Colon (tissue), 2 donors: Measurements from ENCODE around the gene FRMPD4.
A peak's percentile ranks its signal among the peaks of the same experiment; 100 is the strongest.
"Not testable (repeated sequence)": the region's sequence is repeated elsewhere in the genome, so short reads cannot be mapped to it uniquely, and the experiment has no call there.

Experiments
- FAIRE-seq: peaks from 2 replicates; lab custom pipeline; 2012; peaks lifted over from hg19 to GRCh38; lab: Jason Lieb, UNC
- donor health status: control.
- donor health status: control.

The FRMPD4 gene

DNA sequence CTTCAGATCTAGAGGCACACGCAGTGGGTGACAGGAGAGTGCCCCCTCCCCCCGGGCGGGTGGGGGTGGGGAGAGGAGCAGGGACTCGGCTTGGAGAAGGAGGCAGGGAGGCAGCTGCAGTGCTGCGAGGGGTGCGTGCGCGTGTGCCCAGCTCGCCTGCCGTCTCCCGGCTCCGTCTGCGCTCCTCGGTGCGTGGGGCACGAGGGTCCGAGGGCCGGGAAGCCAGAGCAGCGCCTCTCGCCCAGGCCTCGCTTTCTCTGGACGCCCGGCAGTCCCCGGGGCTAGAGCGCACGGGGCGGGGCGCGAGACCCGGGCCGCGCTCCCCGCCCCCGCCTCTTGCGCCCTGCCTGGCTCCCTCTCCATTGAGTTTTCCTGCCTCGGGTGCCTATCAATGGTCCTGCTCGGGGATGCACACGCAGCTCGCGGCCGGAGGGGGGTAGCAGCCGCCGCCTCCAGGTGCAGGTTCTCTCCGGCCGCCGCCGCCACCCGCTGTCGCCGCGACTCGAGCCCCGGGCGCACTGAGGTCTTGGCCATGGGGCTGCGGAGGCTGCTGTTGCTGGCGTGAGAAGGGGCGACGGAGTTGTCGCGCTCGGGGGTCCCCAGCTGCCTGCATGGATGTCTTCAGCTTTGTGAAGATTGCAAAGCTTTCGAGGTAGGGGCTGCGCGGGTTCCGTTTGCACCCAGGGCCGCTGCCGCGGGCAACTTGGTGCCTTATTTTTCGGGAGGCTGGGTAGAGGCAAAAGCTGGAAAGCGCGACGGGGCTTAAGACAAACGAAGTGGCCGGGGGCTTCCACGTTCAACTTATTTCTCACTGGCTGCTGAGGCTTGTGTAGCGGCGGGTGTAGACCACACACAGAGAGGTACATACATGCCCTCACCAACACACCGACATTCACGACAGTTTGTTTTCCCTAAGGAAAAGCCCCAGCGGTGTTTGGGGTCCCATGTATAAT, at the start of gene FRMPD4:
Gene FRMPD4, plus strand, starts transcription at position 113 of the 953 bp plus-strand sequence. Its CDS starts 499 bp downstream, at position 612.
- no peak for FAIRE-seq

DNA sequence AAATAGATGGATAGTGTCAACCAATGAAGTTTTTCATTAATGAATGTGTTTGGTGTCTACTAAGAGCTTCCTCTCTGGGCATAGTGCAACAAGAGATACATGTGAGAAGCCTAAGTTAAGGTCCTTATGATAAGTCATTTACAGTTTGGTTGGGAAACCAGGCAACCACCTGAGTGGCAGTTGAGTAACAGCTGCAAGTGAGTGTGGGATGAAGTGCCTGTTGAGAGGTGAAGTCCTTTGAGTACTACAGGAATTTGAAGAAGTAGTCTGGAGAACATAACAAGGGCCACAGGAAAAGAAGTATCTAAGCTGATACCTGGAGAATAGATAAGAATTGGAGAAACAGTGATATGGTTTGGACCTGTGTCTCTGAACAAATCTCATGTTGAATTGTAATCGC, 48.5 kb upstream of the FRMPD4 start:
- FAIRE-seq = no peak

DNA sequence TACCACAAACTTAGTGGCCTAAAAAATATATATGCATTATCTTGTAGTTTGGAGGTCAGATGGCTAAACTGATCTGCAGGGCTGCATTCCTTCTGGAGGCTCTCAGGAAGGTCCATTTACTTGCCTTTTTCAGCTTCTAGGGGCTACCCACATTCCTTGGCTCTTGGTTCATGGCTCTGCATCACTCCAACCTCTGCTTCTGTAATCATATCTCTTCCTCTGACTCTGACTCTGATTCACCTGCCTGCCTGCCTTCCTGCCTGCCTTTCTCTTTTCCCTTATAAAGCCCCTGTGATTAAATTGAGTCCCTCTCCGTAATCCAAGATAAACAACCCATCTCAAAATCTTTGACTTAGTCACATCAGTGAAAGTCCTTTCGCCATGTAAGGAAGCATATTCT, 25.0 kb upstream of the FRMPD4 start:
- FAIRE-seq = no peak

DNA sequence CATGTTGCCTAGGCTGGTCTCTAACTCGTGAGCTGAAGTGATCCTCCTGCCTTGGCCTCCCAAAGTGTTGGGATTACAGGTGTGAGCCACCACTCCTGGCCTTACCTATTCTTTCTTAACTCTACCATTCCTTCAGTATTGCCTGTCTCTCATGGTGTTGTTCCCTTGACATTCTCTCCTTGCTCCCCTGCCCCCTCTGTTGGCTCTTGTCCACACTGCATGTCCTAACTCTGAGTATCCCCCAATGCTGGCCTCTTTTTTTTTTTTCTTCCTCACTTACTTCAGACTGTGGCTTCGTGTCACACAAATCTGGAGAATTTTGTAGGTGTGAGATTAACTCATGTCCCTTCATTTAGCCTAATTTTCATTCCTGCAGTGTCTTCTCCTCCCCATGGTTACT, 22.9 kb upstream of the FRMPD4 start:
- FAIRE-seq = no peak

DNA sequence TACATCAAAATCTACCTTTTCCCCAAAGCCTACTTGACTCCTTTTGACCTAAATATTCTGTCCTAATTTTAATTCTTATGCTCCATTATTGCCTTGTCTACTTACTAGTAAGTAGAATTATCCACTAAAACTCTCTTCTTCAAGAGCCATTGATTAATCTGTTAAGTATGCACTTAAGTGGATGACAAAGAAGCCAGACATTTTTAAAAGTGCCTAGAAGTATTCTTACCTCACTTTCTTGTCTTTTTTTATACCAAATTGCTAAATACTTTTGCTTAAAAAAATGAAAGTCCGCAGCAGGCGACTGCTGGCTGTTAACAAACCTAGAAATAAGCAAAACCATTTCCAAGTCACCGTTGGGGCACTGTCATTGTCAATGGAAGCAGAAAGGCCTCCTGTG, 20.1 kb upstream of the FRMPD4 start:
- FAIRE-seq = no peak

GRCh38 chrX:12128017-12128416, 10.3 kb upstream of the FRMPD4 start:
- no peak for FAIRE-seq

DNA sequence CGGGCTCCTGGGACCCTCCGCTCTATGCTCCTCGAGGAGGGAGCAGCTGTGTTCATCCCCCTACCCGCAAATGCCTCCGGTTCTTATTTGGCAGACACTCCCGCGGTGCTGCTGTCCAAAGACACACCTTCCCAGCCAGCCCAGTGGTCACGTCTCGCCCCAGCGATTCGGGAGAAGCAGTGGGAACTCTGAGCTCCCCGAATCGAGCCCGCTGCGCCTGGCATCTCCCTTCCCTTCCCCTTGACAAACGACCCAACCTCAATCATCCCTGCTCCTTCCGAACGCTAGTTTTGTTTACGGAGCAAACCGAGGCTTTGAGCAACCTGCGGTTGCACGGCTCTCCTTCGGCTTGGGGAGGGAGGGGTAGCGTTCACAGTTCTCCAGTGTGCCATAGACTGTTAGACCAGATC, 317 bp upstream of the FRMPD4 start:
- FAIRE-seq = no peak

DNA sequence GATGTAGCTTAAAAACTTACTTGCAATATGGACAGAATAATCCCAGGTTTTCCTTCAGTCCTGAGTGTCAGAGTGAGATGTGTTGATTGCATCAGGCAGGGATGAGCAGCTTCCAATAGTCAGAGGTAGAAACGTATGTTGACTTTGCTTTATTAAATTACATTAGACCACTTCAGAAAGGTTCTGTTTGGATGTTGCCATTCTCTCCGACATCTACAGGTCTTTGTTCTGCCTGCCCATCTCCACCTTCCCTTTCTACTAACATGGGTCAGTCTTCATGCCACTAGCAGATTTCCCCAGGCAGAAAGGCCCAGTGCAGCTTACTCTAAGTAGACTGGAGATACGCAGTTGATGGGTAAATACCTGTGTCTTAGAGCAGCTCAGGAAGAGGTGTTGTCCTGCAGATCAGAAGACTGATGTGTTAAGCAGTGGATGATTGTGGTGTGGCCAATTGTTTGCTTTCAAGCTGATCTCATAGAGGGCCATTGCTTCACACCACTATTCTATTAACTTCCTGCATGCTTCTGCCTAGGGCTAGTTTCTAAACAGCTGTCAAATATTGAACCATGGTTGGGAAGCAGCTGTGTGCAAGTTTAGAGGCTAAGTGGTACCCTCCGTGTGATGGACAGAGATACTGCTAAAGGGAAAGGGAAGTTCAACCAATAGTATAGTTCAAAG, 1.8 kb downstream of the FRMPD4 start:
- FAIRE-seq = no peak

DNA sequence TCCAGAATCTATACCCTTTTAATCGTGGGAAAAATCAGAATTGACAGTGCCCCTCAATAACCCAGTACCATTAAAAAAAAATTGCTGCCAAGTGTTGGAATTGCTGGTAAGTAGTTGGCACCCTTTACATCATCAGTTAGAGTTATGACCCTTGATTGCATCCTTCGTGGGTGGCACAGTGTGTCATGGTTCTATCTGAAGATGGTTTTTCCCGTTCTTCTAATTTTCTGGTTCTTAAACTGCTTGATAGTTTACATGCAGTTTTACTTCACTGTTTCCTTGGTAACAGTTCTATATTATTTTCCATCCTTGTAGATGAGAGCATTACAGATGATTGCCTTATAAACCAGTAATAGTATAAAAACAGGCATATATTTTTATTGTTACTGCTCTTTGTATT, 3.2 kb downstream of the FRMPD4 start:
- no peak for FAIRE-seq

- FAIRE-seq = no peak
These were observed 4.4 kb downstream of the FRMPD4 start for GRCh38 chrX:12142661-12143060.

GRCh38 chrX:12145402-12145801, 7.1 kb downstream of the FRMPD4 start:
- FAIRE-seq = no peak

DNA sequence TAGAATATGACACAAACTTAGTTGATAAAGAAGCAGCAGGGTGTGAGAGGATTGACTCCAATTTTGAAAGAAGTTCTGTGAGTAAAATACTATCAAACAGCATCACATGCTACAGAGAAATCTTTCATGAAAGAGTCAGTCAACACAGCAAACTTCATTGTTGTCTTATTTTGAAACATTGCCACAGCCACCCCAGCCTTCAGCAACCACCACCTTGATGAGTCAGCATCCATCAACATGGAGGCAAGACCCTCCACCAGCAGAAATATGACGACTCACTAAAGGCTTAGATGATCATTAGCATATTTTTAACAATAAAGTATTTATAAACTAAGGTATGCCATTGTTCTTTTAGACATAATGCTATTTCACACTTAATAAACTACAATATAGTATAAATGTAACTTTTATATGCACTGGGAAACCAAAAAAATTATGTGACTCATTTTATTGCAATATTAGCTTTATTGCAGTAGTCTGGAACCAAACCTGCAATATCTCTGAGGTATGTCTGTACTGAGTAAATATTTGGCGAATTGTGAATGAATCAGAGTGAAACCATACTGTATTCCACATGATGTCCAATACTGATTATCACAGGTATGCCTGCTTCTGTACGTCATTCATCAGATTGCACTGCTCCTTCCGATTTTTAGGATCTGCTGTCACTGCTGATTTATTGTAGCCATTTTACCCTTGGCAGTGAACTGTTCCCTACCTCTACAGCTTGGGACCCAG, 11.6 kb downstream of the FRMPD4 start:
- FAIRE-seq = peak; percentile 69

- FAIRE-seq = no peak
These were observed 15.0 kb downstream of the FRMPD4 start for GRCh38 chrX:12153317-12153716.

DNA sequence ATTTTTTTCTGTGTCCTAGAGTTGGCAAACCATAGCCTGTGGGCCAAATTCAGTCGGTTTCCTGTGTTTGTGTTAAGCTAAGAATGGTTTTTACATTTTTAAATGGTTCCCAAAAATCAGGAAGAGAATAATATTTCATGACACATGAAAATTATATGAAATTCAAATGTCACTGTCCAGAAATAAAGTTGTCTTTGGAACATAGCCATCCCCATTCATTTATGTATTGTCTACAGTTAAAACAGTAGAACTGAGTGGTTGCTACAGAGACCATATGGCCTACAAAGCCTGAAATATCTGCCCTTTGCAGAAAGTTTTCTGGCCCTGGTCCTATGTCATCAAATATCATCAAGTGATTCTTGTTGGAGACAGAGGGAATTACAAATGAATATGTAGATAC, 15.5 kb downstream of the FRMPD4 start:
- FAIRE-seq = no peak

GRCh38 chrX:12159799-12160198, 21.5 kb downstream of the FRMPD4 start:
- FAIRE-seq = no peak

GRCh38 chrX:12162420-12162819, 24.1 kb downstream of the FRMPD4 start:
- FAIRE-seq = no peak

DNA sequence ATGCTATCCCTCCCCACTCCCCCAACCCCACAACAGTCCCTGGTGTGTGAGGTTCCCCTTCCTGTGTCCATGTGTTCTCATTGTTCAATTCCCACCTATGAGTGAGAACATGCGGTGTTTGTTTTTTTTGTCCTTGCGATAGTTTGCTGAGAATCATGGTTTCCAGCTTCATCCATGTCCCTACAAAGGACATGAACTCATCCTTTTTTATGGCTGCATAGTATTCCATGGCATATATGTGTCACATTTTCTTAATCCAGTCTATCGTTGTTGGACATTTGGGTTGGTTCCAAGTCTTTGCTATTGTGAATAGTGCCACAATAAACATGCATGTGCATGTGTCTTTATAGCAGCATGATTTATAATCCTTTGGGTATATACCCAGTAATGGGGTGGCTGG, 25.9 kb downstream of the FRMPD4 start:
- not testable (repeated sequence) for FAIRE-seq

DNA sequence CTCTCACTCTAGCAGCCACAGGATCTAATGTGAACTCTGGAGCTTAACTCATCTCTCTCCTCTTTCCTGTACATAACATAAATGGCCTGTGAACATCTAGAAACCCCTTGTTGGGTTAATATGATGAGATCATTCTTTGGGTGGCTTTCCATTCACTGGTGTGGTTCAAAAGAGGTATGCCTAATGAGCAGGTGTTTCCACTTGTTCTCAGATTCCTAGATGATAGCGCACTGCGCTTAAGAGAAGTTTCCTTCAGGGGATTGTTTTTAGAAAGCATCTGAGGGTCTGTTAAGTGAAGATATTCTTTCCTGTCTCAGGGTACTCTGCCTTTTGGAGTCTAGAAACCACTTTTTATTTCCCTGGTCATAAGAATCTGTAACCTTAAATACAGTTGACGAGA, 32.5 kb downstream of the FRMPD4 start:
- FAIRE-seq = no peak

DNA sequence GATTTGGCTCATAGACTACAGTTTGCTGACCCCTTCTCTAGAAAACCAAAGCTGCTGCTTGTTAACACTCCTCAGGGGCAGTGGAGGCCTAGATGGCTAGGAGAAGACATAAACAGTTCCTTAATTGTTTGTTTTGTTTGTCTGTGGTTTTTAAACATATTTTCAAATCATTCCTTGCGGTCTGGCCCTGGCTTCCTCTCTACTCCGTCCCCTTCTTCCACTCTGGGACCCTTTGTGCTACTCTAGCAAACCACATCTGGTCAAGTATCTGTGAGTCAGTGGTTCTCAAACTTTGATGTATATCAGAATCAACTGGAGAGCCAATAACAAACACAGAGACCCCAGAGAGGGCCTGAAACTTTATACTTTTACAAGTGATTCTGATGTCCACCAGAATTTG, 36.1 kb downstream of the FRMPD4 start:
- no peak for FAIRE-seq

- no peak for FAIRE-seq
These were observed 58.8 kb downstream of the FRMPD4 start for GRCh38 chrX:12197030-12197429.

DNA sequence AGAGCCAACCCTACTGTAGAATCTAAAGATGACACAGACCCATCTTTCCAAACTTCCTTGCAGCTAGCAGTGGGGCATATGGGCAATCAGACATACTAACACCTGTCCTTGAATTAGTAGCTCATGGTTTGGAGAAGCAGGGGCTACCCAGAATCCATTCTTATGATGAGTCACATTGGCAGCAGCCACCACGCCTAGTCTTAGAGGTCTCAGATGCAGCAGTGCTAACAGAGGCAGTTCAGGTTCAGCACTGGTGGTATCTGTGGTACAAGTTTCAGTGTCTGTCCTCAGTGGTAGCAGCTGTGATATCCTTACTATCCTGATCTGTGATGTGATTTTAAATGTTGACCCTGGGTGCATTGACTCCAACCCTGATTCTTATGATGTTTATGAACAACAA, 68.1 kb downstream of the FRMPD4 start:
- FAIRE-seq = no peak

DNA sequence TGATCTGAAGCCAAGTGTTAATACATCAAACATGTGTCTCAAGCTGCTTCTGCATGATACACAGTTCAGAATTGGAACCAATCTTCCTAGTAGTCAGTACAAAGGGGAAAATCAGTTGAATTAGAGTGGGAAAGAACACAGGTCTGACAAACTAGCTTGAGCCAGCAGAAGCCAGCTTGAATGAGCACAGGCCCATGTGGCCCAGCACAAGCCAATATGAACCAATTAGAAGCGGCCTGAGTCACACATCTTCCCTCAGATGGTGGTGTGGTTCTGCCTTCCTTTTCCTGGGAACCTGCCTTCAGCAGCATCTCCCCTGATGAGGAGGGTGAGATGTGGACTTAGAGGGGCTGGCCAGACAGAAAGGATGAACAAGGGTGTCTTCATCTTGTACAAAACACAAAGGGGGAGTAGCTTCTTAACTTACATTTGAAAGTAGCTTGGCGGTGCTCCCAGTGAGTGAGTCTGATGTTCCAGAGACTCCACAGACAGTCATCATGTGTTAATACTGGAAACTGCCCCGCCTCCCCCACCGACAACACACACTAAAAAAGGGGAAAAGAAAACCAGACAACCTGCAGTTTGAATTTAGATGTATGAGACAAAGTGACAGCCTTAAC, 72.0 kb downstream of the FRMPD4 start:
- FAIRE-seq = no peak
